GM10266 (cell line): ENCODE results near the gene DEPDC1.
A peak's percentile ranks its signal among the peaks of the same experiment; 100 is the strongest.

ENCODE experiments used
- DNase-seq: peaks from one replicate; pipeline ENCODE4 v3.0.0; 2012; ENCODE audit errors: extremely low spot score
- TF ChIP-seq, protein P1 (sequence below): IDR thresholded peaks from 2 replicates; pipeline ENCODE4 v1.5.1; 2012; ENCODE audit warnings: mild to moderate bottlenecking, low read depth; ENCODE audit not compliant: control insufficient read depth, insufficient read depth; ENCODE audit errors: missing control alignments

DEPDC1 gene

DNA sequence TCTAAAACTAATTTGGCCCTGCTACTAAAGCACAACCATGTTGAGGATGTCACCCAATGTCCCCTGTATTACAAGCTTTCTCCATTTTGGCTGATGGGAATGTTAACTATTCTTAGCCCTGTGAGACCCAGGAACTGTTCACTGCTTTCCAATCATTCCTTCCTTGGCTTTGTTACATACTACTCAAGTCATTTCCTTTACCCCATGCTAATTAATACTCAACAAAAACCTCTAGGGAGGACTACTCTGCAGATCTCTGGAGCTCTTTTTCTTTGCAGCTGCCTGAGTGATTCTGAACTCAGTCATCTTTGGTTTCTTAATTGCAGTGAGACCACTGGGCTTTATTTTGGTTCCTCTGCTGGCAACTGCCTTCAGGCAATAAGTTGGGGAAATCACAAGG lies 23.8 kb downstream of the DEPDC1 start:
- DNase-seq = no peak
- TF ChIP-seq, protein P1, sequence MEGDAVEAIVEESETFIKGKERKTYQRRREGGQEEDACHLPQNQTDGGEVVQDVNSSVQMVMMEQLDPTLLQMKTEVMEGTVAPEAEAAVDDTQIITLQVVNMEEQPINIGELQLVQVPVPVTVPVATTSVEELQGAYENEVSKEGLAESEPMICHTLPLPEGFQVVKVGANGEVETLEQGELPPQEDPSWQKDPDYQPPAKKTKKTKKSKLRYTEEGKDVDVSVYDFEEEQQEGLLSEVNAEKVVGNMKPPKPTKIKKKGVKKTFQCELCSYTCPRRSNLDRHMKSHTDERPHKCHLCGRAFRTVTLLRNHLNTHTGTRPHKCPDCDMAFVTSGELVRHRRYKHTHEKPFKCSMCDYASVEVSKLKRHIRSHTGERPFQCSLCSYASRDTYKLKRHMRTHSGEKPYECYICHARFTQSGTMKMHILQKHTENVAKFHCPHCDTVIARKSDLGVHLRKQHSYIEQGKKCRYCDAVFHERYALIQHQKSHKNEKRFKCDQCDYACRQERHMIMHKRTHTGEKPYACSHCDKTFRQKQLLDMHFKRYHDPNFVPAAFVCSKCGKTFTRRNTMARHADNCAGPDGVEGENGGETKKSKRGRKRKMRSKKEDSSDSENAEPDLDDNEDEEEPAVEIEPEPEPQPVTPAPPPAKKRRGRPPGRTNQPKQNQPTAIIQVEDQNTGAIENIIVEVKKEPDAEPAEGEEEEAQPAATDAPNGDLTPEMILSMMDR = no peak

DNA sequence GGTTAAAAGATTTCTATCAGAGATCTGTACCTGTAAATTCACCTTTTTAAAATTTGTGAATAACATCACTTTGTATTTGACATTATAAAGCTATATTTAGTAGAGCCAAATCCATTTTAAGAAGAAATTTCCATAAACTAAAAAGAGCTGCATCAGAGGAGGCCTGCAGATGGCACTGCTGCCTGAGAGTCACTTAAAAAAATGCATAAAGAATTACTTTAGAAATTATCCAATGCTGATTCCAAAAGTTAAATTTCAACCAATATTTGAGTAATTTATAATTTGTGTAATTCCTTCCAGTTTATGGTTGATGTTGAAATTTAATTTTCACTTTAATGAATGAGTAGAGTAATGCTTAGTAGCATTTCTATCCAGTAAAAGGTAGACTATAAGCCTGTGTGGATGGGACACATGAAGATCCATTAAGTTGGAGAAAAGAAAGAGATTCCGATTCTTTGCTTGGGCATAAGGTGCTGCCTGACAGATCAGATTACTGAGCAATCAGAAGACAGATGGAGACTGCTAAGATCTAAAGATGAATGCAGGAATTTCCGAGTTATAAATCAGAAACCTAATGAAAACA lies 26.4 kb downstream of the DEPDC1 start:
- TF ChIP-seq, protein P1 = peak; percentile 34
- DNase-seq = no peak

DNA sequence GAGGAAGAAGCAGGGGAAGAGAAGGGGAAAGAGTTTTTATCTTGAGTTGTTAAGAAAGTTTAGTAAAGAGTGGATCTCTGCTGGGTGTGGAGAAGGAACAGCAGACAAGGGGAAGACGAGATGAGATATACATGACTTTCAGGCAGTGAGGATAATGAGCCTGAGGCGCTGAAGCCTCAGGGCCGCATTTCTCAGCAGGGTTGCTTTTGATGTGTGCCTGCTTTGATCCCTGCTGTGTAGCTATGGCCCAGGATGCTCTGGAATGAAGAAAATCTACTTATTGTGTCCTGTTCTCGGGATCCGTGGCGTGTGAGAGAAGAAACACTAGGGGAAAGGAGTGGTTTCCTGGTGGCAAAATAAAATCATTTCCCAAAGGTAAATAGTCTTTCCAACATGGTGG lies 32.0 kb downstream of the DEPDC1 start:
- TF ChIP-seq, protein P1 = no peak
- no peak for DNase-seq

DNA sequence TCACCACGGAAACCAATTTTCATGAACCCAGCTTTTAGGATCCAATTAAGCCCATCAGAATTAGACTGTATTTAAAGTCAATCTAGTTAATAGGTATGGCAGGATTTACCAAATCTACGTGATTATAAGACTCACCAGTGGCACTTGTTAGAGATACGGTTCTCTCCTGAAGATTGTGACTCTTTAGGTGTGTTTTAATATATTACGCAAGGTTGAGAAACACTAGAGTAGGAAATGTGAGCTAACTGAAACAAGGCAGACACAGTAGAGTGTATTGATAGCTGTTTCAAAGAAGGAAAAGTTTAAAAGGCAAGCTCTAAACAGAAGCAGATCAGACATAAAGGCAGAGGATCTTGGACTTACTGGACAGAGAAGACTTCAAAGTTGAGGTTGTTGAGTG lies 35.9 kb downstream of the DEPDC1 start:
- TF ChIP-seq, protein P1 = no peak

DNA sequence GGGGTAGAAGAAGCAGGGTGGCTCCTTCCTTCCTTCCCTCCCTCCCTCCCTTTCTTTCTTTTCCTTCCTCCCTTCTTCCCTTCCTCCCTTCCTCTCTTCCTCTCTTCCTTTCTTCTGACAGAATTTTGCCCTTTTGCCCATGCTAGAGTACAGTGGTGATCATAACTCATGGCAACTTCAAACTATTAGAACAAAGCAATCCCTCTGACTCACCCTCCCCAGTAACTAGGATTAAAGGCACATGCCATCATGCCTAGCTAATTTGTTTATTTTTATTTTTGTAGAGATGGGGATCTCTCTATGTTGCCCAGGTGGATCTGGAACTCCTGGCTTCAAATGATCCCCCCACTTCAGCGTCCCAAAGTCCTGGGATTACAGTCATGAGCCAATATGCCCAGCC lies 37.1 kb downstream of the DEPDC1 start:
- TF ChIP-seq, protein P1 = no peak

More for the DNA sequence above, 35.9 kb downstream of the DEPDC1 start:
- DNase-seq = no peak

DNA sequence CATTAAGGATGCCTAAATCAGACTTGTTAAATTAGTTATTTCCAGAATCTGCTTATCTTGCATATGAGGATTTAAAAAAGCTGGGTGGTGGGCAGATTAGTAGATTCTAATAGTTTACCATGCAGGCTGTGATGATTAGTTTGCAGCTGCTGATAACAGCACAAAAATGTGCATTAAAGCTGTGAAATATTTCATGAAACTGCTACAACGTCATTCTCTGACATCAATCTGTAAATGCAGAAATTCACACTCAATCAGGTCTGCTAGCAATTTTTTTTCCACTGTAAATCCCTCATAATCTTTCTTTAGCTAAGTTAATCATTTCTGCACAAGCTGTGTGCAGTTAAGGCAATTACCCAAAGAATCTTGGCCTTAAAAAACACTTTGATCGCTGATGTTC lies 37.8 kb downstream of the DEPDC1 start:
- TF ChIP-seq, protein P1 = no peak
- no peak for DNase-seq

More for the DNA sequence above, 37.1 kb downstream of the DEPDC1 start:
- no peak for DNase-seq

DNA sequence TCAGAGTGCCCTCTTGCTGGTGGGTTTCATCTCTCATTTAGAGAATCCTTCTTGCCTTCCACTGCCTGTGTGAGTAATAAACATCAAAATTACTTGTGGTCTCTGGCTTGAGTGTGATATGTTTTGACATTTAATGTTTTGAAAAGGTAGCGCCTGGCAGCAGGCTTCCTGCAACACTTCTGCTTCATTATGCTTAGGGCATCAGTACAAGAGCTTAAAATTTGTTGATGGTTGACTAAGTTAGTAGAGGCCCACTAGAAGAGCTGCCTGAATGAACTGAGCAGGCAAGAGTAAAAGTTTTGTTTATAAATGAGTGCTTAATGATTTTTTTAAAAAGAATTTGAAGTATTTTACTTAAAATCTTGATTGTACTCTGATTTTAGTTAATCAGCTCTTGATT lies 40.7 kb downstream of the DEPDC1 start:
- TF ChIP-seq, protein P1 = no peak
- no peak for DNase-seq
